OCI-M2 (cell line): ENCODE results near the gene DGKZ.
"Not testable (repeated sequence)": the region's sequence is repeated elsewhere in the genome, so short reads cannot be mapped to it uniquely, and the experiment has no call there.

Experiments
- DNase-seq: peaks from one replicate; lab custom pipeline; 2025; ENCODE audit not compliant: unreplicated experiment; lab: John Stamatoyannopoulos, UW

DGKZ gene

GRCh38 chr11:46364791-46365190 is 17.5 kb downstream of the DGKZ start:
- DNase-seq = no peak

DNA sequence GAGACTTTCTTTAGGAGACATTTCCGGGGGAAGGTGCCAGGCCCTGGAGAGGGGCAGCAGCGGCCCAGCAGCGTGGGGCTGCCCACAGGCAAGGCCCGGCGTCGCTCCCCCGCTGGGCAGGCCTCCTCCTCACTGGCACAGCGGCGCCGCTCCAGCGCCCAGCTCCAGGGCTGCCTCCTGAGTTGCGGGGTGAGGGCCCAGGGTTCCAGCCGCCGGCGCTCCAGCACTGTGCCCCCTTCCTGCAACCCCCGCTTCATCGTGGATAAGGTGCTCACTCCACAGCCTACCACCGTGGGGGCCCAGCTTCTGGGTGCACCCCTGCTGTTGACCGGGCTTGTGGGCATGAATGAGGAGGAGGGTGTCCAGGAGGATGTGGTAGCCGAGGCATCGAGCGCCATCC is 19.0 kb downstream of the DGKZ start:
- DNase-seq = no peak

DNA sequence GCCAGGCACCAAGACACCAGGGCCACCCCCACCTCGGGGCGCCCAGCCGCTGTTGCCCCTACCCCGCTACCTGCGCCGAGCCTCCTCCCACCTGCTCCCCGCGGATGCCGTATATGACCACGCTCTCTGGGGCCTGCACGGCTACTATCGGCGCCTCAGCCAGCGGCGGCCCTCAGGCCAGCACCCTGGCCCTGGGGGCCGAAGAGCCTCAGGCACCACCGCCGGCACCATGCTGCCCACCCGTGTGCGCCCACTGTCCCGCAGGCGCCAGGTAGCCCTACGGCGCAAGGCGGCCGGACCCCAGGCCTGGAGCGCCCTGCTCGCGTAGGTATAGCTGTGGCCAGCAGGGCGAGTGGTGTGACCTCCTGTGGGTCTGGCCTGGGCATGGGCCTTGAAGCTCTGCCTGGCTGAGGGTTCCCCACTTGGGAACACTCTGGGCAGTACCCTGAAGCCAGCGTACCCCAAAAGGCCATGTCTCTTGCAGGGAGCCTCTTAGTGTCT is 19.4 kb downstream of the DGKZ start:
- DNase-seq = no peak

DNA sequence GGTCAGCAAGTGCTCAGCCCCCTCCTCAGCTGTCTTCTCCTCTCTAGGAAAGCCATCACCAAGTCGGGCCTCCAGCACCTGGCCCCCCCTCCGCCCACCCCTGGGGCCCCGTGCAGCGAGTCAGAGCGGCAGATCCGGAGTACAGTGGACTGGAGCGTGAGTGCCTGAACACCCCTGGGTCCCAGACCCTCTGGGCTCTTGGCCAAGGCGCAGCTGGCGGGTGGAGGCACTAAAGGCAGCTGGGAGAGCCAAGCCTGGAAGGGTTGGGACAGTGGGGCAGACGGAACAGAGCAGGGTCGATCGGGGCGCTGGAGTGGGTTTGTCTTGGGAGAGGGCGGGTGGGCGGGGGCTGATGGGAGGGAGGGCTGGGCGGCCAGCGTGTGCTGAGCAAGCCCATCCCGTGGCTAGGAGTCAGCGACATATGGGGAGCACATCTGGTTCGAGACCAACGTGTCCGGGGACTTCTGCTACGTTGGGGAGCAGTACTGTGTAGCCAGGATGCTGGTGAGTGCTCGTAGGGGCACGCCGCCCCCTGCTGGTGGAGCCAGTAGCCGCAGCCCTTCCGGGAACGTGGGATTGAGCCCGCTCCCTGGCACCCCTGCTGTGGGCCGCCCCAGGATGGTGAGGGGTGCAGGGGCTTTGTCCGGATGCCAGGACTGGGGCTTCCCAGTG is 20.1 kb downstream of the DGKZ start:
- no peak for DNase-seq

- DNase-seq = no peak
These were observed 20.6 kb downstream of the DGKZ start for GRCh38 chr11:46367916-46368267.

GRCh38 chr11:46369458-46370152 is 22.3 kb downstream of the DGKZ start:
- DNase-seq = peak; percentile 19

DNA sequence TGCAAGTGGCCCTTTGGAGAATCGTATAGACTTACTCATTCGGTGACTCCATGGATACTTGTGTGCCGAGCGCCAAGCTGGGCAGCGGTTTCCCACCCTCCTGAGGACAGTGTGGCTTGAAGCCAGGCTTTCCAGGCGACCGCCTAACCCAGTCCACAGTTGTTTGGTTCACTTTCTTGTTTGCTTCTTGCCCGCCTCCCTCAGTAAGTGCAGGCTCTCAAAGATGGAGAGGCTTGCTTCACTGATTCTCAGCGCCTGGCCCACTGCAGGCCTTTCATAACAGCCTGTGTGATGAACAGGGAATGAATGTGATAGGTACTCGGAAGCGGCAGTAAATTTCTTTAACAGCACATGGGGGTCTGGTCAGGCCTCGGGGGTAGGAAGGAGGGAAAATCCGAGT is 23.0 kb downstream of the DGKZ start:
- DNase-seq = no peak

DNA sequence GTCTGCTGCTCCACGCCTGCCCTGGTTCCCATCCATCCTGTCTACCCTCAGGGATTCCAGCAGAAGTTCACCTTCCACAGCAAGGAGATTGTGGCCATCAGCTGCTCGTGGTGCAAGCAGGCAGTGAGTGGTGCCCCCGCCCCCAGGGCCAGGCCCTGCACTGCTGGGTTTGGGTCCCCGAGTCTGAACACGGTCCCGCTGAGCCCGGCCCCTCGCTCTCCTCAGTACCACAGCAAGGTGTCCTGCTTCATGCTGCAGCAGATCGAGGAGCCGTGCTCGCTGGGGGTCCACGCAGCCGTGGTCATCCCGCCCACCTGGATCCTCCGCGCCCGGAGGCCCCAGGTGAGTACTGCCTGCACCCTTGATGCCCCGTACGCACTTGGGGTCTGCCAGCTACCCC is 24.0 kb downstream of the DGKZ start:
- DNase-seq = not testable (repeated sequence)

DNA sequence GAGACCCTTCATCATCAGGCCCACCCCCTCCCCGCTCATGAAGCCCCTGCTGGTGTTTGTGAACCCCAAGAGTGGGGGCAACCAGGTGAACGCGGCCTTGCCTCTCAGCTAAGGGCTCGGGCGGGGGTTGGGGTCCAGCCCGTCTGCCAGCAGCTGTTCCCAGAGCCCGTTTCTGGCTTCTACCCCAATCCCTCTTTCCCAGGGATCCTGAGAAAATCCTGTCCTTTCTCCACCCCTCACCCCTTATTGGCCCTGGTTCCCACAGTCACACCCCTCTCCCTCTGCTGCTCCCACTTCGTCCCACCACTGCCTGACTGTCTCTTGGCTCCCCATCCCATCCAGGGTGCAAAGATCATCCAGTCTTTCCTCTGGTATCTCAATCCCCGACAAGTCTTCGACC is 24.8 kb downstream of the DGKZ start:
- no peak for DNase-seq

GRCh38 chr11:46372501-46372900 is 25.2 kb downstream of the DGKZ start:
- DNase-seq = not testable (repeated sequence)

GRCh38 chr11:46373787-46374740 is 26.8 kb downstream of the DGKZ start:
- no peak for DNase-seq

GRCh38 chr11:46374815-46375214 is 27.6 kb downstream of the DGKZ start:
- no peak for DNase-seq

- no peak for DNase-seq
These were observed 28.3 kb downstream of the DGKZ start for GRCh38 chr11:46375392-46376101.

GRCh38 chr11:46376258-46377050 is 29.2 kb downstream of the DGKZ start:
- no peak for DNase-seq

- DNase-seq = no peak
These were observed 30.0 kb downstream of the DGKZ start for GRCh38 chr11:46377290-46377689.

GRCh38 chr11:46377831-46378230 is 30.6 kb downstream of the DGKZ start:
- no peak for DNase-seq

- no peak for DNase-seq
These were observed 31.0 kb downstream of the DGKZ start for GRCh38 chr11:46378296-46378695.

- no peak for DNase-seq
These were observed 31.7 kb downstream of the DGKZ start for GRCh38 chr11:46378811-46379481.

GRCh38 chr11:46379482-46380293 is 32.4 kb downstream of the DGKZ start:
- DNase-seq = not testable (repeated sequence)
